Measurements from ENCODE around the gene SCUBE3.

DNA sequence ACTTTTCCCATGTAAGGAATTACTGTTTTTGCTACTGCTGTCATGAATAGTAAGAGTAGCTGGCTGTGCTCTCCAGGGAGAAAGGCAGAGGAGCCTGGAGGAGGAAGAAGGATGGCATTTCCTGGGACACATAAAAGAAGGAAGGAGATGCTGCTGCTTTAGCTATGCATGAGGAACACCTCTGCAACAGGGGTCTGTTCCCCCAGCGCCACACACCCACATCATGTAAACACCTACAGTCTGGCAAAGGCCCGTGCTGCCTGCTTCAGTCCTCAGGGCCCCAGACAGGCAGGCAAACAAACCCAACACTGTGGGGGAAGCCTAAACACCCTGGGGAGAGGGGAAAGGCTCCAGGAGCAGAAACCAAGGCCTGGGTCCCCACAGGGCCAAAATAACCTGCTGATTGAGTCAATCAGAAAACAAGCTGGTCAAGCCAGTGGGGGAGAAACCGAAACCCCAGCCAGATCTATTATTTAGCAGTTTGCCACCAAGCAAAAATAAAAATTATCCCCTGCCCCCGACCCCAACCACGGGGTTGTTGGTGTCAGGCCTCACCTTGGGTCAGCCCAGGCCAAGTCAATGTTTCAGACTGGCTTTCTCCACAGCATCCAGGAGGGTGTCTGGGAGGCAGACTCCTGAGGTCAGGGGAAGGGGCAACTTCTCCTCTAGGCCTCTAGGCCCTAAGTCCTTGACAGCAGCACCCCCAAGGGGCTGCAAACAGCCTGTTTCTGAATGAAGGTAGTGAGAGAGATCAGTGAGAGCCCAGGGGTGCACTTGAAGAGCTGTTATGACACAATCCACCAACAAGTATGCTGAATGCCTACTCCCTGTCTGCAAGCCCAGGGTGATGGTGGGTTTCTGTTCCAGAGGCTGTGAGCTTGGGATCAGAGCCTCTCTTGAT lies 34.6 kb upstream of the SCUBE3 start:
- no peak for TF ChIP-seq POLR2AphosphoS5 (IDR thresholded peaks at IDR 0.05)
- TF ChIP-seq, protein P1, sequence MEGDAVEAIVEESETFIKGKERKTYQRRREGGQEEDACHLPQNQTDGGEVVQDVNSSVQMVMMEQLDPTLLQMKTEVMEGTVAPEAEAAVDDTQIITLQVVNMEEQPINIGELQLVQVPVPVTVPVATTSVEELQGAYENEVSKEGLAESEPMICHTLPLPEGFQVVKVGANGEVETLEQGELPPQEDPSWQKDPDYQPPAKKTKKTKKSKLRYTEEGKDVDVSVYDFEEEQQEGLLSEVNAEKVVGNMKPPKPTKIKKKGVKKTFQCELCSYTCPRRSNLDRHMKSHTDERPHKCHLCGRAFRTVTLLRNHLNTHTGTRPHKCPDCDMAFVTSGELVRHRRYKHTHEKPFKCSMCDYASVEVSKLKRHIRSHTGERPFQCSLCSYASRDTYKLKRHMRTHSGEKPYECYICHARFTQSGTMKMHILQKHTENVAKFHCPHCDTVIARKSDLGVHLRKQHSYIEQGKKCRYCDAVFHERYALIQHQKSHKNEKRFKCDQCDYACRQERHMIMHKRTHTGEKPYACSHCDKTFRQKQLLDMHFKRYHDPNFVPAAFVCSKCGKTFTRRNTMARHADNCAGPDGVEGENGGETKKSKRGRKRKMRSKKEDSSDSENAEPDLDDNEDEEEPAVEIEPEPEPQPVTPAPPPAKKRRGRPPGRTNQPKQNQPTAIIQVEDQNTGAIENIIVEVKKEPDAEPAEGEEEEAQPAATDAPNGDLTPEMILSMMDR (IDR thresholded peaks at IDR 0.05), result no peak
- no peak for TF ChIP-seq POLR2A (IDR thresholded peaks at IDR 0.05)

Measured in prostate gland (tissue), 2 donors.